GM04503 (cell line): ENCODE results near the gene BRD2.

ENCODE experiments used
- DNase-seq: peaks from one replicate; pipeline ENCODE4 v3.0.0-alpha.2; 2012; ENCODE audit warnings: low read depth

The BRD2 gene

DNA sequence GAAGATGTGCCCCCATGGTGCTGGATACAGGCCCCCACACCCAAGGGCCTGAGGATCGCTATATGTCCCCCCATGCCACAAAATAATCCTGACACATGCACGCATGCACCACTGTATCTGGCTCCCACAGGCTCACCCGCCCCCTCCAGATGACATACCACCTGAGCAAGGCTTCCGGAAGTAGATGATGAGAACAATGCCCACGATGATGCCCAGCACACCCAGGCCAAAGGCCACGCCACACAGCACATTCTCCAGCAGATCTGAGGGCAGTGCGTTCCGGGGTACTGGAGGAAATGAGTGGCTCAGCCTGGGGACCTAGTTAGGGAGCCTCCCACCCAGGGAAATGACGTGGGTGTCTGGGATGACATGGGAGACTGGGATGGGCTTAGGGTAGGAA is 19.3 kb upstream of the BRD2 start:
- no peak for DNase-seq

DNA sequence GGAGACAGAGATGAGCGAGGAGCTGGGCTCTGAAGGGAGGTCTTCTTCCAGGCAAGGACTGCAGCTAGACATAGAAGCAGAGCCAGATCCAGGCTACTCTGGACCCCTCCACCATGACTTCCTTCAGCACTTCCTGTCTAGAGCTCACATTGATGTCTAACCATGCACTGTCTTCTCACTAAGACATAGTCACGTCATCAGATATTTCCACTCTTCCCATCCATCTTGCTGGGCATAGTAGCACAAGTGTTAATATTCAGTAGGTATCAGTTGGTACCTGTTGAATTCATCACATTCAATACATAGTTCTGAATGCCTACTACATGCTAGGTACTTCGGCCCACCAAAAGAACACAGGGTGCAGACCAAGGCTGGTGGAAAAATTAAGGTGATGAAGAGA is 18.4 kb upstream of the BRD2 start:
- DNase-seq: no peak

DNA sequence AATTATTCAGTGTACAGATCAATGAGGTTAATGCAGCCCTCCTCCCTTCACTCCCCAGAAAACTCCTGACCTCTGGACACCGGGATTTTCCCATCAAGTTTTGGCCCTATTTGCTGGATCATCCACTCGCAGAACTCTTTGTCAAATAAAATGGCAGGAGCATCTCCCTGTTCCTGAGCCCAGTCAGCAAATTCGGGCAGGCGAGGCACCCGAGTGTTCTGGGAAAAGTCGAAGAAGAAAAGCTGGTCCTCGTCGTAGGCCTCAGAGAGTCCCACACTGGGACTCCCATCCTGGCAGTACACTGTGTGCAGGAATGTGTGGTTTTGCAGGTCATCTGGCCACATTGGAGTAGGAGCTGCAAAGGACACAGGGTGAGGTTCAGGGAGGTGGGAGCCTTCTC is 17.9 kb upstream of the BRD2 start:
- no peak for DNase-seq

DNA sequence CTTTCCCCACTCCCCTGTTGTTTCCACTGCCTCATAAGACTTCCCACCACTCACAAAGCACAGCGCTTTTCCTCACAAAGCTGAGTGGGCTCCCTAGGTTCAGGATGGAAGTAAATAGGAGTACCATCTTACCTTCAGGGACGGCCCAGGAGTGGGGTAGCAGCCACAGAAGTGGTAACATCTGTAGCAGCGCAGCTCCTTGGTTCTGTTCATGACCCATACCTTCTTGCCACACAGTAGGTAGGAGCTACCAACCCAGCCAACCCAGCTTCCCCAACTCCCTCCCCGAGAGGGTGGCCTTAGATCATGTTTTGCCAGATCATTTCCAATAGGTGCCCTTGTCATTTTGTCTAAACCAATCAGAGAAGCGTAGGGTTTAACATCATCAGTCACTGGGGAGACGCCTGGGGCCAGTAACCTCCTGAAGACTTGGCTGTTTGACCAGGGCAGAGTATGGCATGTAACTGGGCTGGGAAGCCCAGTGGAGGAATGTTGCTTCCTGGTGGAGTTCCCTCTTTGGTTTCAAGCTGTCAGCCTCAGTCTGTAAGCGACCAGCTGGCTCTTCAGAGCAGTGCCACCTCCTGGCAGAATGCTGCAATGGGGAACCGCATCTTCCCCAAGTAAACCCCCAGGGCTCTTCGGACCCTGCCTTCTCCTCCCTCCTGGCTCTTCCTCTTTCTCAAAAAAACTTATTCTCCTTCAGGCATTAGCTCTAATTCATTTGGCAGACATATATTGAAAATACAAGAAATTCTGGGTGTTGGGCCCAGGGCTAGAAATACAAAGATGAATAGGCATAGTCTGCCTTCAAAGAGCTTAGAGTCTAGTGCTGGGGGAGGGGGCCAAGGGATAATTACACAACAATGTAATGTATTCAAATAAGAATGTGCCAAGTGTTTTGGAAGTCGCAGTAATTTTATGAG is 15.3 kb upstream of the BRD2 start, which contains the start of gene HLA-DMA:
Gene HLA-DMA, minus strand, starts transcription at position 281 of the 923 bp plus-strand sequence. Its CDS starts 61 bp downstream, at position 220.
- peak; percentile 98 for DNase-seq

DNA sequence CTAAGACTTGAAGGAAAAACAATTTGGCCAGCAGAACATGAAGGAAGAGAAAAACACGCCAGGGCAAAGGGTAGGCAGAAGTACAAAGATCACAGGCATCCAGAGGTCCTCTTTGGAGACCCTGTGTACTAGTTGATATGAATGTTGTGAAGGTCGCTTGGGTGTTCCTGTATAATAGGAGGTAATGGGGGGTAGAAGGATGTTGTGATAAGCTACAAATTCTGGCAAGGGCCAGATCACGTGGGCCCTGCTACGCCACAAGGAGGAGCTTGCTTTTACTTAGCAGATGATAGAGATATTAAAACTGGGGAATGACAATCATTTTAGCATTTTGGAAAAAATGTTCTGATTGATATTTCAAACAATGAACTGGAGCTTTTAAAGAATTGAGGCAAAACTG is 14.6 kb upstream of the BRD2 start:
- no peak for DNase-seq

DNA sequence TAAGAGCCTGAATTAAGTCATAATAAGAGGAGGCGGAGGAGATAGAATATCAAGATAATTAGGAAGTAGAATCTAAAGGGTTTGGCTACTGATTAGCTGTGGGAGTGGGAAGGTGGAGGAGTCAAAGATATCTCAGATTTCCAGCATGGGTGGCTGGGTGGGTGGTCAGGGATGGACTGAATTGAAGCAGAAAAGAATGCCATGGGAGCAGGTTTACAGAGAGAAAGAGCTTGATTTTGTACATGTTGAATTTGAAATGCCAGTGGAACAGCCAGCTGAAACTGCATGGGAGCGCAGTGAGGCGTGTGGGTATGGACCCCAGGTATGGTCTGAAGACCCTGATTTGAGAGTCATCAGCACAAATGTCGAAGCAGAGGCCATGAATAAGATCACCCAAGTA is 14.1 kb upstream of the BRD2 start:
- DNase-seq: no peak

DNA sequence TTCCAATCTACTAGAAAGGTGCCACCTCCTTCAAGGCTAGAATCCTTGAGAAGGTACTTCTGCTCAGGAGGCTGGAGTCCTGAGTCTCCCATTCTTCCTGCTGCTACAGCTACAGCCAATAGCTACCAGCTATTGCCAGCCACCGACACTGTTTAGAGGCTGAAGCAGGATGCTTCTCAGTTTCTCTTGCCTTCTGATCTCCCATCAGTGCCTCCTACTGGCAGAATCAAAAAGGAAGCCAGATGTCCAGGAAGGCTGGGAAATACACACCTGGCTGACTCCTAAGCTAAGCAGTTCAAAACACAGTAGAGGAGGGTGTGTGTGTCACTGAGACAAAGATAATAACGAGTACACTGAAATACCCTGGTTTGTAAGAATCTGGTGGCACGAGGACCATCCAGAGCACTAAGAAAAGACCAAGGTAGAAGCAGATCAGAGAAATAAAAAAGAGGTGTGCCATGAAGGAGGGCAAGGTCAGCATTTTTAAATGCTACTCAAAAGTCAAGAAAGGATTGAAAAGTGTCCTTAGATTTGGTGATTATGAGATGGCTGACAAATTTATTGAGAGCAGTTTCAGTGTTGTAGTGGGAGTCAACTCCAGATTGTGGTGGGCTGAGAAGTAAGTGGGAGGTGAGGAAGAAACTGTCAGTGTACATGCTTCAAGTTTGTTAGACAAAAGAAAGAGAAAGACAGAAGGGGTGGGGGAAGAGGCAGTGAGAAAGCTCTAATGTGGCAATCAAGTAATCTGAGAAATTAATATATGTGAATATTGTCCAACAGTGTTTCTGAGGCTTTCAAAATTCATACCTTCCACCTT is 13.2 kb upstream of the BRD2 start:
- no peak for DNase-seq

DNA sequence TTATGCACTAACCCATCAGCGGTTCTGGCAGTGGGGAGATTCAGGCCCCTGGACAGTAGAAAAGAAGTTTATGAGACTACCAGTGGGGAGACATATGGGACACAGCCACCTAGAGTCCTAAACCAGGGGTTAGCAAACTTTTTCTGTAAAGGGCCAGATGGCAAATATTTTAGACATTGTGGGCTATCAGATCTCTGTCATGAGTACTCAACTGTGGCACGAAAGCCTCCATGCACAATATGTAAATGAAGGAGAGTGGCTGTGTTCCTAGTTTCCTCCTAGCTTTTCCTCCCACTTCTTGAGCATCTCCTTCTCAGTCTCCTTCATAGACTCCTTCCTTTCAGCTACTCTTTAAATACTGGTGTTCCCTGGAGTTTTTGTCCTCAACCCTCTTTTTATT is 12.2 kb upstream of the BRD2 start:
- DNase-seq: no peak

DNA sequence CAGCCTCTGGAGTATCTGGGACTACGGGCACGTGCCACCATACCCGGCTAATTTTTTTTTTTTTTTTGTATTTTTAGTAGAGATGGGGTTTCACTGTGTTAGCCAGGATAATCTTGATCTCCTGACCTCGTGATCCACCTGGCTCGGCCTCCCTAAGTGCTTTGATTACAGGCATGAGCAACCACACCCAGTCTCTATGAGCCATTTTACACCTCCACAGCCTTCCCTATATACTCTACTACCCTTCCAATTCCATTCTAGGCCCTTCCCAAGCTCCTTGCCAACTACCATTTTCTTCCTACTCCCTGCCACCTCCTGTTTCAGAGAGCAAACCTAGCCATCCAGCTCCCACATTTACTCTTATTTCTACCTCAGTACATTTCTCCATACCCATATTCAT is 7.8 kb upstream of the BRD2 start:
- DNase-seq: no peak

DNA sequence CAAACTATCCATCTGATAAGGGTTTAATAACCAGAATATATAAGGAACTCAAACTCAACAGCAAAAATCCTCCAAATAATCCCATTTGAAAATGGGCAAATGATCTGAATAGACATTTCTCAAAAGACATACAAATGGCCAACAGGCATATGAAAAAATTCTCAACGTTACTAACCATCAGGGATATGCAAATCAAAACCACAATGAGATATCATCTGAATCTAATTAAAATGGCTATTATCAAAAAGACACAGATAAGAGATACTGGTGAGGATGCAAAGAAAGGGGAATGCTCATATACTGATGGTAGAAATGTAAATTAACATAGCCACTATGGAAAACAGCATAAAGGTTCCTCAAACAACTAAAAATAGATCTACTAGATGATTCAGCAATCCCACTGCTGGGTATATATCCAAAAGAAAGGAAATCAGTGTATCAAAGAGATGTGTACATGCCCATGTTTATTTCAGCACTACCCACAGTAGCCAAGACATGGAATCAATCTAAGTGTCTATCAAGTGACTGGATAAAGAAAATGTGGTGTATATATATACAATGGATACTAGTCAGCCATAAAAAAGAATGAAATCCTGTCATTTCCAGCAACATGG is 6.1 kb upstream of the BRD2 start:
- DNase-seq: no peak

DNA sequence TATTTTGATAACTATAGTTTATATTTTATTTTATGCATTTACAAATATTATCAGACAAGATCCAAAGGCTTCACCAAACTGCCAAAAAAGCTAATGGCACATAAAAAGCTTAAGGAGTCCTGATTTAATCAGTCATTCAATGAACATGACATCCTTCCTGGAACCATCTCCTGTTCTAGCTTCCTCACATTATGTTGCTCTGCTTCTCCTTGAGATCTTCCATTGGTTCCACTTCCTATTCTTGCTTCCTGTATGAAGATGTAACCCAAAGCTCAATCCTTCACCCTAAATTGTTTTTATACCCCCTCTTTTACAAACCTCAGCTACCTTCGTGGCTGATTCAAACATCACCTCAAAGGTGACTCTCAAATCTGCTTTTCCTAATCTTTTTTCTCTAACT is 4.5 kb upstream of the BRD2 start:
- no peak for DNase-seq

DNA sequence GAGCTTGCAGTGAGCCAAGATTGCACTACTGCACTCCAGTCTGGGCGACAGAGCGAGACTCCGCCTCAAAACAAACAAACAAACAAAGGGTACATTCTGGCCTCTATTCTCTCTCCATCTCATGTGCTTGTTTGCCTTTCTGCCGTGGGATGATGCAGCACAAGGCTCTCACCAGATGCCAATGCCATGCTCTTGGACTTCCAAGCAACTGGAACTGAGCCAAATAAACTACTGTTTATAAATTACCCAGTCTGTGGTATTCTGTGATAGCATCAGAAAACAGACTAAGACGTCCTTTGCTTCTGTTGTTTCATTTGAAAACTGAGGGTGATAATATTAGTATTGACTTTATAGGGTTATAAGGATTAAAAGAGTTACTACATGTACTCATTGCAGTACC is 3.6 kb upstream of the BRD2 start:
- DNase-seq: no peak

DNA sequence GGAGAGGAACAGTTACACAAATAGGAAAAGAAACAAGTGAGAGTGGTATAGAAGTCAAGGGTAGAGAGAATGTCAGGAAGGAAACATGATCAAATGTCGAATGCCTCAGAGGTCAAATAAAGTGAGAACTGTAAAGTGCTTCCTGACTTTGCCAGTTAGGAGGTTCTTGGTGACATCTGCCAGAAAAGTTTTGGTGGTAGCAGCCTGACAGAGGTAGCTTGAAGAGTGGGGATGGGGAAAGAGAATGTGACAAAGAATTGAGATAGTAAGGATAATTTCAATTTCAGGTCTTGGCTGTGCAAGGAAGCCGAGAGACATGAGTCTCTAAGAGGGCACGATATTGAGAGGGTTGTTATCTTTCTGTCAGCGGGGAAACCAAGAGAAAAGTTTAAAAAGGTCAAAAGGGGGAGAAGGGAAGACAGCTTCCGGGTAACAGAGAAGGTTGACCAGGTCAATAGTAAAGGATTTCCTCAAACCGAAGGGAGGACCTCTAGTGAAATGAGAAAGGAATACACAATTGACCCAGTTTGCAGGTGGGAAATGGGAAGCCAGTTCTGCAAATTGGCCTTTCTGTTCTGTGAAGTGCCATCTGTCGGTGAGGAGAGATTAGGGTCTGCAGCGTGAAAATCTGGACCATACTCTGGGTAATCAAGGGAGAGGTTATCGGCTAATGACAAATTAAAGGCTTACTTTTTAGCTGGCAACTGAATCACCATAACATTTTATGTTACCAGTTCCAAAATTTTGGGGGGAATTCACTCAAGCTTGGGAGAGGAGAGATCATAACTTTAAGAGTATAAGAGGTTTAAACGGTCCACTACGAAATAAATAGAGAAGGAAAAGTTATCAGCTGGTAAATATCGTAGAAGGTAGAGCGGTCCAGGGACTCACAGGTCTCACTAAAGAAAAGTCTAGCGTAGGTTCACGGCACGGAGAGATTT is 973 bp upstream of the BRD2 start:
- DNase-seq: no peak

DNA sequence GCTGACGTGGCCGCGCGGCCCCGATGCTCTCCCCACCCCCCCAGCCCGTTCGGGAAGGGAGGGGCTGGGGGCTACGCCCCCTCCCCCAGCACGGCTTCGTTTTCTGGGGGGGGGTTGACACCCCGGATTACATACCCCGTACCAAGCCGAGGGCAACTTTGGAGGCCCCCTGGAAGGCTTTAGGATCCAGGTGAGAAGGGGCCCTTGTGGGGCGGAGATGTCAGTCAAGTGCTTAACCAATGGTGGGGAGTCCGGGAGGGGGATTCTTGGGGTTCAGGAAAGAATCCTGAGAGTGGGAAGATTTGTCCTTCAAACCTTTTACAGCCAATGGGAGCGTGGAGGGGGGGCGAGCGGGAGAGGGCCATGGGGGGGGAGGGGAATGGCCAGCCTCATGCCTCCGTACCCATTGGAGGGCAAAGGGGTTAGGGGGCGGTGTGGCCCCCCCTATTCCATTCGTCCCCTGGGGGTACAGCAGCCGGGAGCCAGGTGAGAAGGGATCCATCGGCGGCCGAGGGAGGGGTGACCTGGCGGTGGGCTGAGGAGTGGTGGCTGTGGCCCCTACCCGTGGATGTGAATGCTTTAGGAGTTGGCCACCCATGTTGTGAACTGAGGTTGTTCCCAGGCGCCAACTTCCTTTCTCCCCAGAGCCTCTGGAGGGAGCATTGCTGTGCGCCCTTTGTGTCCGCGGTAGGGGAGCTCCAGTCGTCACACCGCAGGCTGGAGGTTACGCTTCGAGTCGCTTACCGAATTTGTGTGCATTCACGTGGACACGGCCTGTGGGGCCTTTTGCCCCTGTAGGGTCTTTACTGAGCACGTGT is 682 bp downstream of the BRD2 start:
- DNase-seq: peak; percentile 28

DNA sequence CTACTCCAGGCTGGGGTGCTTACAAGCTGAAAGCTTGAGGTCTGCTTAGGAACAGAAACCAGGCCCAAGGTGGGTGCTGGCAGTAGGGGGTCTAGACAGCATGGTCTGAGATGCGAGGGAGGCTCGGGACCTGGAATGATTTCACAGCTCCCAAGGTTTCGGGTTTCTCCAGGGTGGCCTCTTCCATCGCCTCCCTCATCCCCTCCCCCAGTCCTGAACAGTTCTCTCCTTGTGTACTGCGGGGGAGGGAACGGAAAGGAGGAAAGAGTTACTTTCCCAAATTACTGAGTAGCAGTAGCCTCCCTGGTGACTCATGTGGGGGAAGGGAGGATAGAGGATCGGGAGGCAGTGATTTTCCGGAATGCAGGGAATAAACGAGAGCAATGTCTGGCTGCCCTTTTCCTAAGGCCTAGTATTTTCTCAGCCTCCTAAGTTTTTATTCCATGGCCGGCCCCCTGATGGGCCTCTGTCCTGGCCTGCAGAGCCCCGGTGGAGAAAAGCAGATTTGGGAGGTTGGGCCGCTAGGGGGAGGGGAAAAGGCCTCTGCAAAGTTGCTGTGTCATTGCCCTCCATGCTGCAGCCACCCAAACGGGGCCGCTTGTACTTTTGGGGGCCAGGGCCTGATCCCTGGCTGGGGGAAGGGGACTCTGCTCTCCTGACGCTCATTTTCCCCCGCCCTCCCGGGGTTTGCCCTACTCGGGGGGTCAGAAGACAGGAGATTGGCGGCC is 1.5 kb downstream of the BRD2 start:
- peak; percentile 89 for DNase-seq

DNA sequence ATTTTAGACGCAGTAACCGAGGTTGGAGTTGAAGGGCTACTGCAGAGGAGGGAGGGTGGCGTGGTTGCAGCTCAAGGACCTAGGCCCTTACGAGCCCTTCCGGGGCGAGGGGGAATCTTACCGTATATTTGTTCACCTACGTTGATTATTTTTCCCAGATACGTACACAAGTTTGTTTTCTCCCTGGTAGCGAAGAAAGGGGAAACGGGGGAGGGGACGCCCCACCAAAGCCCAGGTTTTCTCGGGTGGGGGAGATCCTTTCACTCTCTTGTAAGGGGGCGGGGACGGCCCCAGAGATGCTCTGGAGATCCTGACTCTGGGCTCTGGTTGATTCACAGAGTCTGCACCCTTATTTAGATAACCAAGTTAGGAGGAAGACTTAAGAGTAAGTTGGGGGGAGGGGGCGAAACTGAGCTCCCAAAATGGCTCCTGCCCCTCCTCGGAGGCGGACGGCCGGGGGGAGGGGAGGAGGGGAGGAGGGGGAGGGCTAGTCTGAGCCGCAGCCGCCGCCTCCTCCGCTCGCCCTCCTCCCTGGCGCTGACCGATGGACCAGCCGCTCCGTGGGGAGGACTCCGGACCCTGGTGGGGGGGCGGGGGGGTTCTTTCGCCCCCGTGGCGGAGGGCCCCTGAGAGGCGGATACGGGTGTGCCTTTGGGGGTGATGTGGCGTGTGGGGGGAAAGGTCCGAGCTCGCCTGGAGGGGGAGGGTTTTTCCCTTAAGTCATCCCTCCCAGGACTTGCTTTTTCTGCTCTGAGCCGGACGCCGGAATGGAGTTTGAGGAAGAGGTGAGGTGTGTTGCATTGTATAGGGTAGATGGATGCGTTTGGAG is 2.2 kb downstream of the BRD2 start:
- DNase-seq: peak; percentile 56

DNA sequence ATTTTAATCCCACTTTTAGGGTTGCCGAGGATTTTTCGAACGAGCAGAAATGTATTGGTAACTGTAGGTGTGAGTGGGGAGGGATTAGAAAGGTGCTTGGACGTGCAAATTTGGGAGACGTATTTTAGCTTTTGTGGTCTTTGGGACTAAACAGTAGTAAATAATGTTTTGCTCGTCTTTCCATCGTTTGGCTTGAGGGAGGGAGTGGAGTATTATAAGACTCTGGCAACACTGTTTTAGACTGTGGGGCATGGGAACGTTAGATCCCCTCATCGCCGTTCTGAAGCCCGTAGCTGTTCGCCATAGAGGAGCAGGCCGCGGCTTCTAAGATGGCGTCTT is 2.8 kb downstream of the BRD2 start:
- DNase-seq: no peak

DNA sequence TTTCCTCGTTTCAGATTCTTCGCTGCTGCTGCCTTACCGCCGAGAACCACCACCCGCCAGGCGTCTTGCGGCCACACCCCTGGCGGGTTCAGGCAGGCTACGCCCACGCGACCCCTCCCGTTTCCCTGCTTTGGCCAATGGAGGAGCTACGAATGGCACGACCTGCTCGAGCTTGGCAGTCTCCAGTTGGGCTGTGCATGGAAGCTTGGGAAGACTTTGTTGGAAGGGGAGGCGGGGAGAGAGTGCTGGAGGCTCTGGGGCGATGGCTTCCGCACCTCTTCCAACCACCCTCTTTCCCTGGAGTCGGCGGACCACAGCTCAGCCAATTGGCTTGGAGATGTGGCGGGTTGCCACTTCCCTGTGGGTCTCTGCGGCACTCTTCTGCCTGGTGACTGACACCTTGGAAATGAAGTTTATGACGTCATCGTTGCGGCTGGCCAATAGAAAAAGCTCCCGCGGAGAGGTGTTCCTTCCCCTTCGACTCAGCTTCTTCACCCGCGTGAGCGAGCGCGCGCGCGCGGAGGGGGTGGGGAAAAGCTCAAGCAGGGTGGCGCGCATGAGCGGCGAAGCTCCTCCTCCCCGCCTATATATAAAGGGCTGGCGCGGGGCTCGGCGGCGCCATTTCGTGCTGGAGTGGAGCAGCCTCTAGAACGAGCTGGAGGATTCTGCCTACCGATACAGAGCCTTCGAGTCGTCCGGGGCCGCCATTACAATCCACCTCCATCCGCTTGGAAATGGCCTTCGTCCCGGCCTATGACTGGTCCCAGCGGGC is 3.4 kb downstream of the BRD2 start:
- peak; percentile 99 for DNase-seq
